Fibroblast of skin of right biceps (primary cell): ENCODE results near the gene CDKN1A.

Source experiments
- DNase-seq: peaks from one replicate; pipeline ENCODE4 v3.0.0-alpha.2; 2013

The CDKN1A gene

GRCh38 chr6:36679043-36679833 is 724 bp downstream of the CDKN1A start:
- DNase-seq = peak; percentile 52

GRCh38 chr6:36682328-36683144 is 4.0 kb downstream of the CDKN1A start:
- DNase-seq = no peak

- no peak for DNase-seq
Observed at GRCh38 chr6:36683145-36683655, 4.7 kb downstream of the CDKN1A start.

- no peak for DNase-seq
Observed at GRCh38 chr6:36683656-36684446, 5.3 kb downstream of the CDKN1A start.

- no peak for DNase-seq
Observed at GRCh38 chr6:36684447-36684812, 5.9 kb downstream of the CDKN1A start.

- no peak for DNase-seq
Observed at GRCh38 chr6:36685166-36685924, 6.8 kb downstream of the CDKN1A start.

- no peak for DNase-seq
Observed at GRCh38 chr6:36685926-36686667, 7.6 kb downstream of the CDKN1A start.

- DNase-seq = no peak
Observed at GRCh38 chr6:36686668-36687513, 8.4 kb downstream of the CDKN1A start.

- DNase-seq = no peak
Observed at GRCh38 chr6:36688063-36688738, 9.7 kb downstream of the CDKN1A start.

GRCh38 chr6:36688739-36689075 is 10.2 kb downstream of the CDKN1A start:
- DNase-seq = no peak

- no peak for DNase-seq
Observed at GRCh38 chr6:36691011-36691410, 12.5 kb downstream of the CDKN1A start.

- no peak for DNase-seq
Observed at GRCh38 chr6:36691612-36692011, 13.1 kb downstream of the CDKN1A start.

- DNase-seq = no peak
Observed at GRCh38 chr6:36692220-36692619, 13.7 kb downstream of the CDKN1A start.

GRCh38 chr6:36692861-36693702 is 14.6 kb downstream of the CDKN1A start:
- no peak for DNase-seq

- DNase-seq = no peak
Observed at GRCh38 chr6:36694616-36695015, 16.1 kb downstream of the CDKN1A start.

- no peak for DNase-seq
Observed at GRCh38 chr6:36695414-36695813, 16.9 kb downstream of the CDKN1A start.

- no peak for DNase-seq
Observed at GRCh38 chr6:36697481-36697903, 19.0 kb downstream of the CDKN1A start, which contains the start of gene RAB44. Gene RAB44, plus strand, starts transcription at chr6:36697826. Its CDS starts 6,410 bp downstream, at chr6:36704236.

GRCh38 chr6:36698196-36698595 is 19.7 kb downstream of the CDKN1A start:
- no peak for DNase-seq

GRCh38 chr6:36698871-36699271 is 20.4 kb downstream of the CDKN1A start:
- DNase-seq = no peak
